A204.1 (cell line): ENCODE measurements around the gene STYX.

Experiments
- FAIRE-seq: peaks from 2 replicates; lab custom pipeline; 2012; peaks lifted over from hg19 to GRCh38; lab: Jason Lieb, UNC

Gene STYX

DNA sequence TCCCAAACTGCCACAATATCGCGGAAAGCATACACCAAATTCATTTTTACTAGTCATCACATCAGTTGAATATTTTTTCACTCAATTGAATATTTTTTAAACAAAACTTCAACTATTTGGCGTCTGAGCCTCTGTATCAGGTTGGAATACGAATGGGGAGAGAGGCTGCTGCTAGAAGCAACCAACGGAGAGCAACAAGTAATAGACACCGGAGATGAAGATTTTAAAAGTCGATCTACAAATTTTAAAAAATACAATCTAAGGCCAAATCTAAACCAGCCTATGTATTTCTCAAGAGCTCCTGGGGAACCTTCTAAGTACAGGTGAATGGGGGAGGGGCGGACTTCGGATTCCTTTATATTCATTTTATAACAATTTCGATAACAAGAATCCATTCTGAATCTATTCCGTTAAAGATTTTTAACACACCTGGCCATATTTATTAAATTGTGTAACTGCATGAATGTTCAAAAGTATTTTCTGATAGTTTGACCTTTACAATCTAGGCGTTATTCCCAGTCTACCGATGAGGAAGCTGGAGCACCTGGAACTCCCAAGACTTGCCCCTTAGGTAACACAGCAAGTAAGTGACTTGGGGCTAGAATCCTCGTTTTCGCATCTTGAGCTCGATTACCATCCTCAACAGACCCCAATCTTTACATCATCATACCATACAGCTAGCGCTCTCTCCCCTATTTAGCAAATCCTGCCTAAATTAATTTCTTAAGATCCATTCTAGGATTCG is 60.2 kb downstream of the STYX start:
- no peak for FAIRE-seq

DNA sequence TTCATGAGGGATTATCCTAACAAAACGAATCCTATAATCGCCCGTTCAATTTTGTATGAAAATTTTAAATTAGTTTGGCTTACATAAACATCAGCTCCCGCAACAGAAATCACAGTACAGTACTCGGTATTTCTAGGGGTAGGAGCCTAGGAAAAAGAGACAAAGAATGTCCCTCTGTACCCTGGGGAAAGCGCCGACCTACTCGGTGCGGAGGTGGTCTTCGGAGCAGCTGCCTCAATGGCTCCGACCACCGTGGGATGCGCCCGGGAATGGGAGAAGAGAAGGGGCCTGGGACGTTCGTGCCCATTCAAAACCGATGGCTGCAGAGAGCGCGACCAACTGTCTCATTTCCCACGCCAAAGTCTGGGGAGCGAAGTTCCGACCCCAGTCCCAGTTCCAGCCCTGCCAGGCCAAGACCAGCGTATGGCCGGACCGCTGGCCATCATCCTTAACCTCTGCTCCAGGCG is 60.8 kb downstream of the STYX start:
- no peak for FAIRE-seq

DNA sequence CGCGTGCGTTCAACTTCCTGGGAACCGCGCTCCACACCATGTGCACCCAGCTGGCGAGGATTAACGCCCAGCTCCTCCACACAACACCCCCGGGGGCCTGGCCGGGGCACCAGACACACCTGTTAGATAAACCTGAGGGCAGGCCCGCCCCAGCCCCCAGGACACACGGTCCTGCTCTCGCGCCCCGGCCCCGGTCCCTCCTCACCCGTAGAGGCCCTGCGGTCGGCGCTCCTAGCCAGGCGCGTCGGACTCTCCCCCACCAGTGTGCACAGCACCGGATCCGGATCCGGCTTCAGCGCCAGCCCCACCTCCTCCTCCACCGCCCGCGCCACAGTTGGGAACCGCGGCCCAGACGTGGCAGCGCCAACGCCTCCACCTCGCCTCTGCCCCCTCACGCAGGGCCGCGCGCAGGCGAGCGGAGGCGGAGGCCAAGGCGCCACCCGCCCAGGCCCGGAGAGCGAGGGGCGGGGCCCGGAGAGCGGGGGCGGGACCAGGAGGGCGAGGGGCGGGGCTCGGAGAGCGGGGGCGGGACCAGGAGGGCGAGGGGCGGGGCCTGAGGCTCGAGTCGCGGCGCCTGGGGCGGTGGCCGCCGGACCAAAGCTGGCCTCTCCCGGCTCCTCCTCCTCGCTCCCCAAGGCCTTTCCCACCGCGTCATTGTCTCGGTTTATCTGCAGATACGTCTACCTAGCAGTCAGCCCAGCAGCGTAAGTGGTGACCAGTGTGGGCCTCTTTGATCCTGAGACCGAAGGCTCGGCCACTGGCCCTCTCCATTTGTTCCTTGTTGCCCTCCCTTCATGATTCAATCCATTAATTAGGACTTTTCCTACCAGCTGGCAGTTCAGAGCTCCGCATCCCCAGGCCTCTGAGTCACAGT is 61.5 kb downstream of the STYX start, which contains the start of gene GNPNAT1:
Gene GNPNAT1 (minus strand): TSS at position 385 of the 874 bp plus-strand sequence. CDS start 6,957 bp downstream, outside the sequence.
- no peak for FAIRE-seq

DNA sequence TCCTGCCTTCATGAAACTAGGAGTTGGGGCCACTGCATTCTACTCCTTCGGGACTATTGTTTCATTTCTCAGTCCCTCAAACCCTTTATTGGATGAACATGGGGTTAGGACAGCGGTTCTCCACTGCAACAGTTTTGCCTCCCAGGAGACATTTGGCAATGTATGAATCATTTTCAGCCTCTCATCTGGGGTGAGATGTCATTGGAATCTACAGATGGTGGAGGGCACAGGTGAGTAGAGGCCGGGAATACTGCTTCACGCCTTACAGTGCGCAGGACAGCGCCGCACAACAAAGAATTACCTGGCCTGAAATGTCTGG is 62.1 kb downstream of the STYX start:
- no peak for FAIRE-seq

DNA sequence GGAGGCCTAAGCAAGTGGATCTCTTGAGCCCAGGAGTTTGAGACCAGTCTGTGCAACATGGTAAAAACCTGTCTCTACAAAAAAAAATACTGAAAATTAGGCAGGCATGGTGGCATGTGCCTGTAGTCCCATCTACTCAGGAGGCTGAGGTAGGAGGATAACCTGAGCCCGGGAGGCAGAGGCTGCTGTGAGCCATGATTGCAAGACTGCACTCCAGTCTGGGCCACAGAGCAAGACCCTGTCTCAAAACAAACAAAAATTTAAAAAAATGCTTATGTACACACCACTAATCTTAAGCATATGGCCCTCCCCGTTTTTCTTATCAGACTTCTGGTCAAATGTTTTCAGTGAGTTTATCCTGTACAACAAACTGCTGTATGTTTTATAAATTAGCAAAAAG is 63.1 kb downstream of the STYX start:
- FAIRE-seq = no peak

DNA sequence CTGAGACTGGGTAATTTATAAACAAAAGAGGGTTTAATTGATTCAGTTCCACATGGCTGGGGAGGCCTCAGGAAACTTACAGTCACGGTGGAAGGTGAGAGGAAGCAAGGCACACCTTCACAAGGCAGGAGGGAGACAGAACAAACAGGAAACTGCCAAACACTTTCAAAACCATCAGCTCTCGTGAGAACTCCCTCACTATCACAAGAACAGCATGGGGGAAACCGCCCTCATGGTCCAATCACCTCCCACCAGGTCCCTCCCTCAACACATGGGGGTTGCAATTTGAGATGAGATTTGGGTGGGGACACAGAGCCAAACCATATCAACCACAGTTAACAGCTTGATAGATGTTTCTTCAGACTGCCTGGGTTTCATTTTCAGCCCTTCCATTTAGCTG is 67.7 kb downstream of the STYX start:
- no peak for FAIRE-seq

DNA sequence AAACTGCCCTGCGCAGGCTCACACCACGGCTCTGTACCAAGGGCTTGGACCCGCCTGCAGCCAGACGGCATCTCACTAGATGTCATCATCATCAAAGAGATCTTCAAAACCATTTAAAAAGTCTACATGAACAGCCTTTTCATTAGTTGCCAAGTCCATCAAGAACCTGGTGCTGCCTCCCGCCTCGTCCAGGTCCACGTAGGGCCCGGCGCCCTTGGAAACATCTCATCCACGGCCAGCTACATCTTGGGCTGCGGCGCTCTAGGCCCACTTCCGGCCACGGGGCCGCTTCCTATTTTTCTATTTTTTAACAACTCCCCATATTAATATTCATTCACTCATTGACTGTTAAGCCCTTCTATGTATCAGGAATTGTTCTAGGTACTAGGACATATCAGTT is 68.9 kb downstream of the STYX start:
- no peak for FAIRE-seq

DNA sequence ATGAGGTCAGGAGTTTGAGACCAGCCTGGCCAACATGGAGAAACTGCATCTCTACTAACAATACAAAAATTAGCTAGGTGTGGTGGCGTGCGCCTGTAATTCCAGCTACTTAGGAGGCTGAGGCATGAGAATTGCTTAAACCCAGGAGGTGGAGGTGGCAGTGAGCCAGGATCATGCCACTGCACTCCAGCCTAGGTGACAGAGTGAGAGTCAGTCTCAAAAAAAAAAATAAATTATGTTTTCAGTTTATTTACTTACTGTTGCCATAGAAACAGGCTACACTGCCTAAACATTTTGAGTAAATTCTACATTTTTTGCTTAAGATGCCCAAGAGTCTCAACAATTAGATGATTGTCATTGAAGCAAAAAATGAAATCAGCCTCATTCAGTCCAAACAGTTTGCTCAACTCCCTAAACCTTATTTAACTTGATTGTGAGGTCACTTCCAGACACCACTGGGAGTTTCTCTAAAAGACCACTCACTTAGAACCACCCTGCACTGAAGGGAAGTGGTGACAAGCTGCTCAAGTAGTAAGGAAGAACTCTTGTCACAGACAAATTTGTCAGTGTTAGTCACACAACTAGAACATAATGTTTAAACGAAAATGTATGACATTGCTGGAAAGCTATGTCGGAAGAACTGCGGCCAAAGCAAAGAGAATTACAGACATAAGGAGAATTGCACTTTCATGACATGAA is 71.2 kb downstream of the STYX start:
- no peak for FAIRE-seq

DNA sequence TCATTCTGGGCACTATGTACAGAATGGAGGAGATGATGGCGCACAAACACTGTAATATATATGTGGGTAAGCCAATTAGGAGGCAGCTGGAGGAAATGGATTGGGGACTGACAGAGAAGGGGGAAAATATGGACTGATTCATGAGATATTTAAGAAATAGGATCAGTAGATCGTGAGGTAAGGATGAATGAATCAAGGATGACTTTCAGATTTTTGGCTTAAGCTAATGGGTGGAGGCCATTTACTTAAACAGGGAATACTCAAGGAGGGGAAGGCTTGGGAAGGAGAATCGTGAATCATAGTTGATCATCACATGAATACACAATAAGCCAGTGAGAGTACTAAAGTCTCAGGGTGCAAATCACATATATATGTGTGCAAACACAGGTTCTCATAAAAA is 72.6 kb downstream of the STYX start:
- no peak for FAIRE-seq

DNA sequence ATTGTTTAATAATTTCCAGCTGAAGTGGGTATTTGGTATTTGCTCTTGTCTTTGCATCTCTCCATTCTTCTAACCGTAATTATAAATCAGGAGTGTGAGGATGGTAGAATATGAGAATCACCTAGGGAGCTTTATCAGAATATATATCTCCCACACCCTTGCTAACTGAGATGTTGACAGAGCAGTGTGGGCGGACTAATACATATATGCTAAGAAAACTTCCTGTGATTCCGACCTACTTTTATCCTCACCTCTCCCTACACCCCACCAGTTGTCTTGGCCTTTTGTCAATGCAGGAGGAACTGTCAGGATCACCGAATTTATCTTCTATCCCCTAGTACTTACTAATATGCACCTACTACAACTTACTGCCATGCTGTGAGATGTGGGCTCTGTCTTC is 76.1 kb downstream of the STYX start:
- FAIRE-seq = no peak

DNA sequence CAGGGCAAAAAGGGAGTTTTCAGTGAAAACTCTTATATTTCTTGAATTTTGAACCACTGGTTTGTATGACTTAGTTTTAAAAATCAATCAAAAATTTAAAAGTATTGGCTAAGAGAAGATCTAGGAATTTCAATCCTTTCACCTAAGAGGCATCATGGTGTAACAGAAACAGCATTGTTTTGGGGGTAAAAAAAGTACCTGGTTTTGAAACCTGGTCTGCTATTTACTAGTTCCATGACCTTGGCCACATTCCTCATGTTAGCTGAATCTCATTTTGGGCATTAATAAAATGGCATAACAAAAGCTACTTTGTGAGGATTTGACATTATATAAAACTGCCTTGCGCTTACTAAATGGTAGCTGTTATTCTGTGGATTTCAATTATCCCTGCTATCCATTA is 78.1 kb downstream of the STYX start:
- no peak for FAIRE-seq

DNA sequence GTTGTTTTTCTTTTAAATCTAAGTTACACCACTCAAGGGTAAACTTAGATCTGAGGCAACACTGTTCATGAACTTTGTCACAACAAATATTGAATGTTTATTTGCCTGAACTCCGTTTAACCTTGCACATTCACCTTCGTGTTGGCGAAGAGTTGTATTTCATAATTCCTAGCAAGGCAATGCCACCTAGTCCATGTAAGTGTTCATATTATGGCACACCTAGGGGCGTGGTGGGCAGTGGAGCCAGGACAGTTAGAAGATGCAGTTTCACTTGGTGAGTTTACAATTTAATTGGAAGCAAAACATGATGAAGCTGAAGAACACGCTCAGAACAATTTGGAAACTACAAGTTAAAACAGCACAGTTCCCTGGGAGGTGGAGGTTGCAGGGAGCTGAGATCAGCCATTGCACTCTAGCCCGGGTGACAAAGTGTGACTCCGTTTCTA is 91.9 kb downstream of the STYX start:
- no peak for FAIRE-seq

DNA sequence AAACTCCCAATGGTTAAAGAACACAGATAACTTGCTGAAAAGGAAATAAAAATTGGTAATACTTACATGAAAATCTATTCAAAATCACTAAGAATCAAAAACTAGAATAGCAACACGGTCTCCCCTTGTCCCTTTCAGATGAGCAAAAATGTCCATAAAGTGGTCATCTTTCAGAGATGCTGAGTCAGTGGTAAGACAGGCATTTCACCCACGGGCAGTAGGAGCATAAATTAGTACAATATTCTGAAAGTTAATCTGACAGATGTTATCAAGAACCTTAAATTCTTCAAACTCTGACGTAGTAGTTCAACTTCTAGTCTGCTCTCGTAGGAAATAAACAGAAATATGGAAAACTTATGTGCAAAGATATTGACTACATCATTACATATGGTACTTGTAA is 94.5 kb downstream of the STYX start:
- no peak for FAIRE-seq
